Measurements from ENCODE around the gene EWSR1.

The EWSR1 gene

DNA sequence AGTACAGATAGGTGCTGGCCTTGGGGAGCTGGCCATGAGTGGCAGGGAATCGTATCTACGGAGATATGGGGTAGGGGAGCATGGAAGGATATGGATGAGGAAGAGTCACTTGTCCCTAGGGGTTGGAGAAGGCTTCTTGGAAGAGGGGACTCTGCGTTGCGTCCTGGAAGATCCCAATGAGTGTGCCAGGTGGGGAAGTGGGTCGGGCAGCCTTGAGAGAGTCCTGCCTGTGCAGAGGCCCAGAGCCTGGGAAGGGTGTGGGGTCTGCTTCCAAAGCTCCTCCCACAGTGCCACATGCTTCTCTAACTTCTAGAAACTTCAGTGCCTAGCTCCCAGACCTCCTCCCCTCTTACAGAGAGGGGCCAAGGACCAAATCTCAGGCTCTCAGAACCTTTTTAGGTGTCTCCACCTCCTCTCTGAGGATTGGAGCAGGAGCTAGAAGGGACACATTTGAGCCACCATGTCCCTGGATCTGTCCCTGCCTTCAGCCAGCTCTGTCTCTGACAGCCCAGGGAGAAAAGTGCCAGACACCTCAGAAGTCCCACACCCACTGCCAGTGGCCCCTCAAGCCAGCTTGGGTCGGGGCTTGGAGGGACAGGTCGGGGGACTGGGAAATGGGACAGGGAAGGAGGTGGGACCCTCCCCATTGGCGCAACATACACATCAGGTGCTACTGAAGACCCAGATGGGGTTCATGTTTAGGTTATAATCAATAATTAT lies 11.3 kb upstream of the EWSR1 start:
- H3K27ac ChIP-seq, result no peak overlapping the region

GRCh38 chr22:29257751-29258181 lies 10.3 kb upstream of the EWSR1 start:
- H3K27ac ChIP-seq, result no peak overlapping the region
- in situ Hi-C loops (cut with HindIII; ENCODE audit: low pct_ligation_motif_present, low sequenced_read_pairs), result no loop called here
- no peak for DNase-seq
- H3K27me3 ChIP-seq (replicated peaks), result no peaks in the 10 kb centered on the region
- H3K36me3 ChIP-seq (replicated peaks), result no peaks in the 10 kb centered on the region
- TF ChIP-seq, protein P1, sequence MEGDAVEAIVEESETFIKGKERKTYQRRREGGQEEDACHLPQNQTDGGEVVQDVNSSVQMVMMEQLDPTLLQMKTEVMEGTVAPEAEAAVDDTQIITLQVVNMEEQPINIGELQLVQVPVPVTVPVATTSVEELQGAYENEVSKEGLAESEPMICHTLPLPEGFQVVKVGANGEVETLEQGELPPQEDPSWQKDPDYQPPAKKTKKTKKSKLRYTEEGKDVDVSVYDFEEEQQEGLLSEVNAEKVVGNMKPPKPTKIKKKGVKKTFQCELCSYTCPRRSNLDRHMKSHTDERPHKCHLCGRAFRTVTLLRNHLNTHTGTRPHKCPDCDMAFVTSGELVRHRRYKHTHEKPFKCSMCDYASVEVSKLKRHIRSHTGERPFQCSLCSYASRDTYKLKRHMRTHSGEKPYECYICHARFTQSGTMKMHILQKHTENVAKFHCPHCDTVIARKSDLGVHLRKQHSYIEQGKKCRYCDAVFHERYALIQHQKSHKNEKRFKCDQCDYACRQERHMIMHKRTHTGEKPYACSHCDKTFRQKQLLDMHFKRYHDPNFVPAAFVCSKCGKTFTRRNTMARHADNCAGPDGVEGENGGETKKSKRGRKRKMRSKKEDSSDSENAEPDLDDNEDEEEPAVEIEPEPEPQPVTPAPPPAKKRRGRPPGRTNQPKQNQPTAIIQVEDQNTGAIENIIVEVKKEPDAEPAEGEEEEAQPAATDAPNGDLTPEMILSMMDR (IDR thresholded peaks at IDR 0.05; ENCODE audit: low read depth, low read length, missing control alignments), result no peak
- H3K4me3 ChIP-seq (ENCODE audit: low read depth, low read length), result no peak overlapping the region

More for the DNA sequence above, 11.3 kb upstream of the EWSR1 start:
- in situ Hi-C loops (cut with HindIII; ENCODE audit: low pct_ligation_motif_present, low sequenced_read_pairs), result no loop called here
- no peaks in the 10 kb centered on the region for H3K27me3 ChIP-seq (replicated peaks)
- no peak overlapping the region for H3K4me3 ChIP-seq (ENCODE audit: low read depth, low read length)
- TF ChIP-seq, protein P1 (IDR thresholded peaks at IDR 0.05; ENCODE audit: low read depth, low read length, missing control alignments), result no peak
- H3K36me3 ChIP-seq (replicated peaks), result no peaks in the 10 kb centered on the region
- DNase-seq, result no peak

DNA sequence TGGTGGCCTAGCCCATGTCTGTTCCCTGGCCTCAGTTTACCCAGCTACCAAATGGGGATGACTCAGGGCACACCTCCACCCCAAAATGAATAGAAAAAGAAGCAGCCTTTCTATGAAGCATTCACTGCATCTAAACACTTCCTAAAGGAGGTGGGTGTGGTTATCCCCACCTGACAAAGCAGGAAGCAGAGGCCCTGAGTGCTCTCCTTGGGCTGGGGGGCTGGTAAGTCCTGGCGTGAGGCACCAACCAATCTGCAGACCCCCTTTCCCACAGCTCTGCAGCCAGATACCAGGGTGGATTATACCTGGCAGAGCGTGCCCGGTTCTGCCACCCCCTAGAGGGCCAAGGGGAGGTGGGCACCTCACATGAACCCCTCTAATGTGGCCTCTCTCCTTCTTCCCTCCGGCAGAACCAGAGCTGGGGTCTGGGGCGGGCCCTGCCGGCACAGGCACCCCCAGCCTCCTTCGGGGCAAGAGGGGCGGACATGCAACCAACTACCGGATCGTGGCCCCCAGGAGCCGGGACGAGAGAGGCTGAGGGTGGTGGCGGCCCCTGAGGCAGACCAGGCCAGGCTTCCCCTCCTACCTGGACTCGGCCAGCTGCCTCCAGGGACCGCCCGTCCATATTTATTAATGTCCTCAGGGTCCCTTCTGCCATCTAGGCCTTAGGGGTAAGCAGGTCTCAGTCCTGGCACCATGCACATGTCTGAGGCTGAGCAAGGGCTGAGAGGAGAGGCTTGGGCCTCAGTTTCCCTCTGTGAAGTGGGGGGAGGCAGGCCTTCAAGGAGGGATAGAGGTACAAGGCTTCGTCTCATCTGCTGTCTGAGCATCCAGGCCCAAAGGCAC lies 9.4 kb upstream of the EWSR1 start:
- Histone ChIP-seq H3K27ac (no peak overlapping the region), H3K36me3 (replicated peaks) (no peaks in the 10 kb centered on the region), H3K27me3 (replicated peaks) (no peaks in the 10 kb centered on the region), H3K4me3 (ENCODE audit: low read depth, low read length) (no peak overlapping the region)
- no peak for DNase-seq
- in situ Hi-C loops (cut with HindIII; ENCODE audit: low pct_ligation_motif_present, low sequenced_read_pairs), result no loop called here
- TF ChIP-seq, protein P1 (IDR thresholded peaks at IDR 0.05; ENCODE audit: low read depth, low read length, missing control alignments), result no peak

DNA sequence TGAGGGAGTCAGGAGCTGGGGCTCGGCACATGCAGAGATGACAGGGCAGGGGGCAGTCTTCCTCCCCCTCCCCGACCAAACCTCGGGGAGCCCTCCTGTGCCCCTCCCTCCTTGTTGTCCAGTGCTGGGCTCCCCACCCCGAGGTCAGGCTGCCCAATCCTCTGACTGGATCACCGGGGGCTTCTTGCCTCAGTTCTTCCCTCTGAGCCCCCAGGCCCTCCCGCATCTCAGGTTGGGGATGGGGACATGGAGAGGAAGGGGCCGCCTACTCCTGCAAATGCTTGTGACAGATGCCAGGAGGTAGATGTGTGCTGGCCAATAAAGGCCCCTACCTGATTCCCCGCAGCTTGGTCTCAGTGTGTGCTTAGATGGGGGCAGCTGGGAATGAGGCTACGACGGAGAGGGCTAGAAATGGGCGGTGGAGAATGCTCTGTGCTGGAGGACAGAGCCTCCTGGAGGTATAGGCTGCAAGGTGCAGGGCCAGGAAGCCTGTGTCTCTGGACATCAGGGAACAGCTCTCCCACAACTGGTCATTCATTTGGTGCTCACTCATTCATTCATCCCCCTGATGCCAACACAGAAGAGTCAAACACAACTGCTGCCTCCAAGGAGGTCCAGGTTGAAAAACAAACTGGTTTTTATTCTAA lies 8.7 kb upstream of the EWSR1 start:
- no peak overlapping the region for H3K27ac ChIP-seq
- no peak for DNase-seq
- TF ChIP-seq, protein P1 (IDR thresholded peaks at IDR 0.05; ENCODE audit: low read depth, low read length, missing control alignments), result peak; percentile 42
- in situ Hi-C loops (cut with HindIII; ENCODE audit: low pct_ligation_motif_present, low sequenced_read_pairs), result no loop called here
- no peaks in the 10 kb centered on the region for H3K27me3 ChIP-seq (replicated peaks)
- H3K36me3 ChIP-seq (replicated peaks), result no peaks in the 10 kb centered on the region
- H3K4me3 ChIP-seq (ENCODE audit: low read depth, low read length), result no peak overlapping the region

- TF ChIP-seq, protein P1 (IDR thresholded peaks at IDR 0.05; ENCODE audit: low read depth, low read length, missing control alignments), result no peak
- Histone ChIP-seq H3K36me3 (replicated peaks) (peaks cover under 1% of the 10 kb centered on the region), H3K27me3 (replicated peaks) (no peaks in the 10 kb centered on the region), H3K27ac (no peak overlapping the region), H3K4me3 (ENCODE audit: low read depth, low read length) (no peak overlapping the region)
- in situ Hi-C loops (cut with HindIII; ENCODE audit: low pct_ligation_motif_present, low sequenced_read_pairs), result no loop called here
- no peak for DNase-seq
Measured at GRCh38 chr22:29260031-29260560, 8.0 kb upstream of the EWSR1 start.

Measured in brain microvascular endothelial cell (primary cell).